GM23338 (cell line): ENCODE data around the gene R3HDM4. TPM values are rescaled to one million over a fixed set of nuclear protein-coding genes. Genes with fewer than 3 reads are reported as not detected.

ENCODE experiments used
- ATAC-seq: fragments of 200-7000 bp; cut with Tn5 transposase; 3 replicates; pipeline ENCODE4 v1.9.1; 2020
- DNase-seq: peaks from one replicate; pipeline ENCODE4 v3.0.0-alpha.2; 2015; ENCODE audit warnings: low spot score
- H2AFZ ChIP-seq: fragments of 200-600 bp; sonication (generic); 2 replicates; pipeline ENCODE4 v1.8.0; 2016; ENCODE audit warnings: antibody characterized with exemption, mild to moderate bottlenecking, moderate library complexity
- H3F3A ChIP-seq: fragments of 200-600 bp; sonication (generic); replicated peaks from 2 replicates; pipeline ENCODE4 v1.8.0; 2017; ENCODE audit warnings: antibody characterized with exemption, mixed run types, low read depth
- H3K27ac ChIP-seq: fragments of 200-600 bp; sonication (generic); 2 replicates; pipeline ENCODE4 v1.6.1; 2016; ENCODE audit warnings: low read depth
- H3K27me3 ChIP-seq: fragments of 200-600 bp; sonication (generic); 2 replicates; pipeline ENCODE4 v1.8.0; 2016; ENCODE audit warnings: mild to moderate bottlenecking, mixed run types, moderate library complexity; ENCODE audit not compliant: insufficient read depth
- H3K36me3 ChIP-seq: fragments of 200-600 bp; sonication (generic); 2 replicates; pipeline ENCODE4 v1.8.0; 2016; ENCODE audit warnings: mild to moderate bottlenecking; ENCODE audit not compliant: insufficient read depth
- H3K4me1 ChIP-seq: fragments of 200-600 bp; sonication (generic); 2 replicates; pipeline ENCODE4 v1.8.0; 2016; ENCODE audit warnings: mild to moderate bottlenecking, moderate library complexity; ENCODE audit not compliant: insufficient read depth
- H3K4me2 ChIP-seq: fragments of 200-600 bp; sonication (generic); 2 replicates; pipeline ENCODE4 v1.7.1; 2017; ENCODE audit warnings: mixed run types
- H3K4me3 ChIP-seq: fragments of 200-600 bp; sonication (generic); 2 replicates; pipeline ENCODE4 v1.6.1; 2016; ENCODE audit warnings: mixed run types
- H3K79me2 ChIP-seq: fragments of 200-600 bp; sonication (generic); replicated peaks from 2 replicates; pipeline ENCODE4 v1.8.0; 2017; ENCODE audit warnings: mild to moderate bottlenecking; ENCODE audit not compliant: insufficient read depth
- H3K9me2 ChIP-seq: fragments of 200-600 bp; sonication (generic); 2 replicates; pipeline ENCODE4 v1.8.0; 2017; ENCODE audit not compliant: insufficient read depth
- H4K20me1 ChIP-seq: fragments of 200-600 bp; sonication (generic); replicated peaks from 2 replicates; pipeline ENCODE4 v1.8.0; 2017; ENCODE audit warnings: mild to moderate bottlenecking; ENCODE audit not compliant: insufficient read depth
- H3K27ac Mint-ChIP-seq: 2 replicates; pipeline ENCODE4 v1.8.0; 2020; ENCODE audit warnings: inconsistent platforms, mild to moderate bottlenecking, moderate library complexity, mixed read lengths
- H3K27me3 Mint-ChIP-seq: 3 replicates; pipeline ENCODE4 v1.8.0; 2022; ENCODE audit warnings: low read depth, mild to moderate bottlenecking, moderate library complexity, mixed read lengths, inconsistent platforms; ENCODE audit not compliant: insufficient read depth, poor library complexity
- H3K36me3 Mint-ChIP-seq: 3 replicates; pipeline ENCODE4 v1.8.0; 2021; ENCODE audit warnings: low read depth, mild to moderate bottlenecking, inconsistent platforms, moderate library complexity, mixed read lengths
- H3K4me1 Mint-ChIP-seq: 3 replicates; pipeline ENCODE4 v1.8.0; 2020; ENCODE audit warnings: mild to moderate bottlenecking, inconsistent platforms, mixed read lengths
- H3K4me3 Mint-ChIP-seq: 3 replicates; pipeline ENCODE4 v1.8.0; 2021; ENCODE audit warnings: moderate library complexity, mild to moderate bottlenecking, inconsistent platforms, mixed read lengths
- H3K9me3 Mint-ChIP-seq: 3 replicates; pipeline ENCODE4 v1.8.0; 2020; ENCODE audit warnings: moderate library complexity, mild to moderate bottlenecking, inconsistent platforms, mixed read lengths
- EZH2 ChIP-seq: fragments of 200-600 bp; sonication (generic); IDR thresholded peaks from one replicate; pipeline ENCODE4 v1.8.0; 2017; ENCODE audit warnings: antibody characterized with exemption, mild to moderate bottlenecking, low read depth; ENCODE audit not compliant: unreplicated experiment
- JUNB ChIP-seq: IDR thresholded peaks from one replicate; pipeline ENCODE4 v1.6.1; 2016; ENCODE audit warnings: antibody characterized with exemption; ENCODE audit not compliant: unreplicated experiment
- NANOG ChIP-seq: IDR thresholded peaks from 2 replicates; pipeline ENCODE4 v1.6.1; 2016; ENCODE audit warnings: antibody characterized with exemption, borderline replicate concordance
- POLR2AphosphoS5 ChIP-seq: IDR thresholded peaks from 2 replicates; pipeline ENCODE4 v1.6.1; 2016; ENCODE audit warnings: antibody characterized with exemption, low read depth
- ZNF114 ChIP-seq: fragments of 250-450 bp; sonication (Bioruptor Pico); IDR thresholded peaks from 2 replicates; pipeline ENCODE4 v1.5.0; 2020; ENCODE audit warnings: mild to moderate bottlenecking, moderate library complexity
- polyA plus RNA-seq: library from polyadenylated mRNA; unstranded; fragments of >200 nt; fragmentation: Nextera tagmentation; extraction: Ambion mirVana; gene quantifications from 2 replicates; pipeline ENCODE4 v1.2.1, GENCODE V29; 2016
- total RNA-seq: library from RNA; depleted of rRNA; stranded (reverse); fragments of >200 nt; shearing (Covaris generic); gene quantifications from 2 replicates; pipeline ENCODE4 v1.2.3, GENCODE V29; 2014
- TF ChIP-seq, protein P1 (sequence below), 2 experiments: fragments of 200-600 bp in 1 of 2; sonication (generic) in 1 of 2; conservative IDR thresholded peaks; 2 replicates each; pipeline versions ENCODE4 v1.5.1 to v1.6.1; 2016 to 2017; ENCODE audit warnings: antibody characterized with exemption in 2 of 2, low read depth in 2 of 2, mild to moderate bottlenecking in 2 of 2, moderate library complexity in 1 of 2
- TF ChIP-seq, protein P2 (sequence below): fragments of 250-450 bp; sonication (Bioruptor Pico); IDR thresholded peaks from 2 replicates; pipeline ENCODE4 v1.5.0; 2020; ENCODE audit warnings: mild to moderate bottlenecking, moderate library complexity
- TF ChIP-seq, protein P3 (sequence below): IDR thresholded peaks from 2 replicates; pipeline ENCODE4 v1.6.1; 2016; ENCODE audit warnings: antibody characterized with exemption

R3HDM4 gene
- total and polyA plus RNA-seq, 2 experiments from 2014 or later: 76.5 to 87.1 TPM

DNA sequence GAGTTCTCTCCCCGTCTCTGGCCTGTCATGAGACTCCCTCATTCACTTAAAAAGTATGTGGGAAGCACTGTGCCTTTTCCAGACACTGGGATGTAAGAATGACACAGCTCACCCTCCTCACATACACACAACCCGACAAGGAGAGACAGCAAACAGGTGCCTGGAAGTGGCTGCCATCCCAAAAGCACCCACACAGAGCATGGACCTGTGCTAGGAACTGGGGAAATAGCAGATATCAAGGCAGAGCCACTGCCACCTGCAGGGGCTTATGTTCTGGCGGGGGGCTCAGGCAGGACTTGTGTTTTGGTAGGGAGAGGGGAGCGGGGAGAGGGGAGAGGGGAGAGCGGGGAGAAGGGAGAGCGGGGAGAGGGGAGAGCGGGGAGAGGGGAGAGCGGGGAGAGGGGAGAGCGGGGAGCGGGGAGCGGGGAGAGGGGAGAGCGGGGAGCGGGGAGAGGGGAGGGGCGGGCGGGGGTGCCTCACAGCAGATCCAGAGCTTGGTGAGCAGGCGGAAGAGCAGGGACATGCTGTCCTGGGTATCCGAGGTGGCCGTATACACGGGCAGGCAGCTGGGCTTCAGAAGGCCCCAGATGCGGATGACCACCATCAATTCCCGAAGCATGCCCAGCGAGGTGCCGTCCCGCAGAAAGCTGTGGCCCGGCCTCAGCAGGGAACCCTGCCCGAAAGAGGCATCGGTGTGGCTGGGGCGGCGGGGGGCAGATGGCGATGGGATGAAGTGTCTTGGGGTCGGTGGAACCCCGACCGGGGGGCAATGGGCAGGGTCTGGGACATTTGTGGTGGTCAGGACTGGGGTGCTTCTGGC is 41.4 kb downstream of the R3HDM4 start:
- H3K27me3 Mint-ChIP-seq: peaks cover 28% of the 10 kb centered on the region
- no peak overlapping the region for H2AFZ ChIP-seq
- peaks cover 50% of the 10 kb centered on the region for H3K36me3 Mint-ChIP-seq
- ATAC-seq: peak; percentile 13
- H3K9me3 Mint-ChIP-seq: peaks cover 11% of the 10 kb centered on the region
- H3K4me2 ChIP-seq: no peak overlapping the region
- no peaks in the 10 kb centered on the region; the same call in 1 of the 2 replicates for H3K36me3 ChIP-seq
- no peak overlapping the region; the same call in 1 of the 2 replicates for H3K27ac Mint-ChIP-seq
- no peaks in the 10 kb centered on the region for H3K79me2 ChIP-seq
- peak; percentile 89 for DNase-seq
- peaks cover 5% of the 10 kb centered on the region for H3K4me1 Mint-ChIP-seq
- H3K4me3 Mint-ChIP-seq: peak overlapping the region; percentile 54; the same call in 2 of the 3 replicates
- no peaks in the 10 kb centered on the region for H3K4me1 ChIP-seq
- H3K27me3 ChIP-seq: no peaks in the 10 kb centered on the region
- H3F3A ChIP-seq: peaks cover 19% of the 10 kb centered on the region
- H3K9me2 ChIP-seq: no peaks in the 10 kb centered on the region
- TF ChIP-seq, protein P1, sequence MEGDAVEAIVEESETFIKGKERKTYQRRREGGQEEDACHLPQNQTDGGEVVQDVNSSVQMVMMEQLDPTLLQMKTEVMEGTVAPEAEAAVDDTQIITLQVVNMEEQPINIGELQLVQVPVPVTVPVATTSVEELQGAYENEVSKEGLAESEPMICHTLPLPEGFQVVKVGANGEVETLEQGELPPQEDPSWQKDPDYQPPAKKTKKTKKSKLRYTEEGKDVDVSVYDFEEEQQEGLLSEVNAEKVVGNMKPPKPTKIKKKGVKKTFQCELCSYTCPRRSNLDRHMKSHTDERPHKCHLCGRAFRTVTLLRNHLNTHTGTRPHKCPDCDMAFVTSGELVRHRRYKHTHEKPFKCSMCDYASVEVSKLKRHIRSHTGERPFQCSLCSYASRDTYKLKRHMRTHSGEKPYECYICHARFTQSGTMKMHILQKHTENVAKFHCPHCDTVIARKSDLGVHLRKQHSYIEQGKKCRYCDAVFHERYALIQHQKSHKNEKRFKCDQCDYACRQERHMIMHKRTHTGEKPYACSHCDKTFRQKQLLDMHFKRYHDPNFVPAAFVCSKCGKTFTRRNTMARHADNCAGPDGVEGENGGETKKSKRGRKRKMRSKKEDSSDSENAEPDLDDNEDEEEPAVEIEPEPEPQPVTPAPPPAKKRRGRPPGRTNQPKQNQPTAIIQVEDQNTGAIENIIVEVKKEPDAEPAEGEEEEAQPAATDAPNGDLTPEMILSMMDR (conservative IDR thresholded peaks at IDR 0.05; ENCODE audit: low read depth in 2 of 2): no peak
- no peak for TF ChIP-seq JUNB
- no peak for TF ChIP-seq ZNF114
- TF ChIP-seq POLR2AphosphoS5: no peak
- TF ChIP-seq, protein P2, sequence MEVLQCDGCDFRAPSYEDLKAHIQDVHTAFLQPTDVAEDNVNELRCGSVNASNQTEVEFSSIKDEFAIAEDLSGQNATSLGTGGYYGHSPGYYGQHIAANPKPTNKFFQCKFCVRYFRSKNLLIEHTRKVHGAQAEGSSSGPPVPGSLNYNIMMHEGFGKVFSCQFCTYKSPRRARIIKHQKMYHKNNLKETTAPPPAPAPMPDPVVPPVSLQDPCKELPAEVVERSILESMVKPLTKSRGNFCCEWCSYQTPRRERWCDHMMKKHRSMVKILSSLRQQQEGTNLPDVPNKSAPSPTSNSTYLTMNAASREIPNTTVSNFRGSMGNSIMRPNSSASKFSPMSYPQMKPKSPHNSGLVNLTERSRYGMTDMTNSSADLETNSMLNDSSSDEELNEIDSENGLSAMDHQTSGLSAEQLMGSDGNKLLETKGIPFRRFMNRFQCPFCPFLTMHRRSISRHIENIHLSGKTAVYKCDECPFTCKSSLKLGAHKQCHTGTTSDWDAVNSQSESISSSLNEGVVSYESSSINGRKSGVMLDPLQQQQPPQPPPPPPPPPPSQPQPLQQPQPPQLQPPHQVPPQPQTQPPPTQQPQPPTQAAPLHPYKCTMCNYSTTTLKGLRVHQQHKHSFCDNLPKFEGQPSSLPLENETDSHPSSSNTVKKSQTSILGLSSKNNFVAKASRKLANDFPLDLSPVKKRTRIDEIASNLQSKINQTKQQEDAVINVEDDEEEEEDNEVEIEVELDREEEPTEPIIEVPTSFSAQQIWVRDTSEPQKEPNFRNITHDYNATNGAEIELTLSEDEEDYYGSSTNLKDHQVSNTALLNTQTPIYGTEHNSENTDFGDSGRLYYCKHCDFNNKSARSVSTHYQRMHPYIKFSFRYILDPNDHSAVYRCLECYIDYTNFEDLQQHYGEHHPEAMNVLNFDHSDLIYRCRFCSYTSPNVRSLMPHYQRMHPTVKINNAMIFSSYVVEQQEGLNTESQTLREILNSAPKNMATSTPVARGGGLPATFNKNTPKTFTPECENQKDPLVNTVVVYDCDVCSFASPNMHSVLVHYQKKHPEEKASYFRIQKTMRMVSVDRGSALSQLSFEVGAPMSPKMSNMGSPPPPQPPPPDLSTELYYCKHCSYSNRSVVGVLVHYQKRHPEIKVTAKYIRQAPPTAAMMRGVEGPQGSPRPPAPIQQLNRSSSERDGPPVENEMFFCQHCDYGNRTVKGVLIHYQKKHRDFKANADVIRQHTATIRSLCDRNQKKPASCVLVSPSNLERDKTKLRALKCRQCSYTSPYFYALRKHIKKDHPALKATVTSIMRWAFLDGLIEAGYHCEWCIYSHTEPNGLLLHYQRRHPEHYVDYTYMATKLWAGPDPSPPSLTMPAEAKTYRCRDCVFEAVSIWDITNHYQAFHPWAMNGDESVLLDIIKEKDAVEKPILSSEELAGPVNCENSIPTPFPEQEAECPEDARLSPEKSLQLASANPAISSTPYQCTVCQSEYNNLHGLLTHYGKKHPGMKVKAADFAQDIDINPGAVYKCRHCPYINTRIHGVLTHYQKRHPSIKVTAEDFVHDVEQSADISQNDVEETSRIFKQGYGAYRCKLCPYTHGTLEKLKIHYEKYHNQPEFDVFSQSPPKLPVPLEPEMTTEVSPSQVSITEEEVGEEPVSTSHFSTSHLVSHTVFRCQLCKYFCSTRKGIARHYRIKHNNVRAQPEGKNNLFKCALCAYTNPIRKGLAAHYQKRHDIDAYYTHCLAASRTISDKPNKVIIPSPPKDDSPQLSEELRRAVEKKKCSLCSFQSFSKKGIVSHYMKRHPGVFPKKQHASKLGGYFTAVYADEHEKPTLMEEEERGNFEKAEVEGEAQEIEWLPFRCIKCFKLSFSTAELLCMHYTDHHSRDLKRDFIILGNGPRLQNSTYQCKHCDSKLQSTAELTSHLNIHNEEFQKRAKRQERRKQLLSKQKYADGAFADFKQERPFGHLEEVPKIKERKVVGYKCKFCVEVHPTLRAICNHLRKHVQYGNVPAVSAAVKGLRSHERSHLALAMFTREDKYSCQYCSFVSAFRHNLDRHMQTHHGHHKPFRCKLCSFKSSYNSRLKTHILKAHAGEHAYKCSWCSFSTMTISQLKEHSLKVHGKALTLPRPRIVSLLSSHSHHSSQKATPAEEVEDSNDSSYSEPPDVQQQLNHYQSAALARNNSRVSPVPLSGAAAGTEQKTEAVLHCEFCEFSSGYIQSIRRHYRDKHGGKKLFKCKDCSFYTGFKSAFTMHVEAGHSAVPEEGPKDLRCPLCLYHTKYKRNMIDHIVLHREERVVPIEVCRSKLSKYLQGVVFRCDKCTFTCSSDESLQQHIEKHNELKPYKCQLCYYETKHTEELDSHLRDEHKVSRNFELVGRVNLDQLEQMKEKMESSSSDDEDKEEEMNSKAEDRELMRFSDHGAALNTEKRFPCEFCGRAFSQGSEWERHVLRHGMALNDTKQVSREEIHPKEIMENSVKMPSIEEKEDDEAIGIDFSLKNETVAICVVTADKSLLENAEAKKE (CRISPR knock-in tag): no peak
- TF ChIP-seq, protein P3, sequence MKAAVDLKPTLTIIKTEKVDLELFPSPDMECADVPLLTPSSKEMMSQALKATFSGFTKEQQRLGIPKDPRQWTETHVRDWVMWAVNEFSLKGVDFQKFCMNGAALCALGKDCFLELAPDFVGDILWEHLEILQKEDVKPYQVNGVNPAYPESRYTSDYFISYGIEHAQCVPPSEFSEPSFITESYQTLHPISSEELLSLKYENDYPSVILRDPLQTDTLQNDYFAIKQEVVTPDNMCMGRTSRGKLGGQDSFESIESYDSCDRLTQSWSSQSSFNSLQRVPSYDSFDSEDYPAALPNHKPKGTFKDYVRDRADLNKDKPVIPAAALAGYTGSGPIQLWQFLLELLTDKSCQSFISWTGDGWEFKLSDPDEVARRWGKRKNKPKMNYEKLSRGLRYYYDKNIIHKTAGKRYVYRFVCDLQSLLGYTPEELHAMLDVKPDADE: no peak
- TF ChIP-seq NANOG: no peak
- TF ChIP-seq EZH2: no peak
- H4K20me1 ChIP-seq: no peaks in the 10 kb centered on the region
- no peak overlapping the region for H3K4me3 ChIP-seq
- H3K27ac ChIP-seq: no peak overlapping the region
